Right atrium auricular region (tissue), 2 donors: ENCODE data around the gene RND3. TPM values are rescaled to one million over a fixed set of nuclear protein-coding genes. Genes with fewer than 3 reads are reported as not detected.

Experiments
- DNase-seq: peaks from one replicate; pipeline ENCODE4 v3.0.0-alpha.2; 2019; ENCODE audit warnings: low spot score
- H3K27ac ChIP-seq, 2 donors: fragments of 200-600 bp; sonication (generic); 1 replicate in 1 of 2; 2 replicates in 1 of 2; pipeline ENCODE4 v1.5.1; 2016 to 2019
- H3K27me3 ChIP-seq, 2 donors: fragments of 200-600 bp; sonication (generic); one replicate each; pipeline versions ENCODE4 v1.5.1 to v1.6.0; 2017 to 2019
- H3K36me3 ChIP-seq: fragments of 200-600 bp; sonication (generic); one replicate; pipeline ENCODE4 v1.5.1; 2016
- H3K4me1 ChIP-seq, 2 donors: fragments of 200-600 bp; sonication (generic); one replicate each; pipeline versions ENCODE4 v1.5.1 to v1.6.0; 2017 to 2019
- H3K4me3 ChIP-seq, 2 donors: fragments of 200-600 bp; sonication (generic); 1 replicate in 1 of 2; 2 replicates in 1 of 2; pipeline ENCODE4 v1.5.1; 2017 to 2019; ENCODE audit warnings: mild to moderate bottlenecking in 1 of 2, moderate library complexity in 1 of 2
- H3K9me3 ChIP-seq, 2 donors: fragments of 200-600 bp; sonication (generic); one replicate each; pipeline ENCODE4 v1.5.1; 2019
- CTCF ChIP-seq, 2 donors: fragments of 200-600 bp; sonication (generic); IDR thresholded peaks; one replicate each; pipeline ENCODE4 v1.5.1; 2019; ENCODE audit warnings: antibody characterized with exemption in 2 of 2
- total RNA-seq, 2 donors: library from RNA; depleted of rRNA; stranded (reverse); fragments of >200 nt; gene quantifications; one replicate each; pipeline ENCODE4 v1.1.0, GENCODE V29; 2016

Gene RND3
- total RNA-seq, 2 donors from 2014 or later: 9.6 to 25.4 TPM

DNA sequence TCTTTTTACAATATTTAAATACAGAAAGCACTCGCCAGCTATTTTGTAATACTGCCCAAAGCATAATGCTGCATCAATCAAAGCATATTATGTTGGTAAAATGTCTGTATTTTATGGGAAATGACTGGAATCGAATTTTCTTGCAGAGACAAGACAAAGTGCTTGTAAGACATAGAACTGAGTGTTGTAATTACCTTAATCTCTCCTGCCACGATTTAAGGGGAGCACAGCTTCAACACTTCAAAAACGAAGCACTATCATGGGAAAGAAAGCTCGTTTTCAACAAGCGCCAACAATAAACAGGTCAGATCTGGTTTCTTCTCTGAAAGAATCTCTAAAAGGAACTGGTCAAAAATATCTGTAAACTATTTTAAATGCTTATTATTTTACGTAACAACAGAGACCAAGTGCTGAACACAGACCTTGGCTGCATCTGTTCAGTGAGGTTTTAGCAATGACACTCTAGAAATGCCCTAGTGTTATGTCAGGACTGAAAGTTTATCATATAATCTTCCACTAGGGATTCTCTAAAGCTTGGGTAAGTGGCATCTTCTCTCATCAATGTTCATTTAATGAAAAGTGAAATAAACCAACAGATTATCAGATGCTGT, 19.0 kb downstream of the RND3 start:
- H3K36me3 ChIP-seq: peaks cover 26% of the 10 kb centered on the region
- H3K4me1 ChIP-seq: peaks cover 0 to 21% of the 10 kb centered on the region in 2 donors
- DNase-seq: no peak

DNA sequence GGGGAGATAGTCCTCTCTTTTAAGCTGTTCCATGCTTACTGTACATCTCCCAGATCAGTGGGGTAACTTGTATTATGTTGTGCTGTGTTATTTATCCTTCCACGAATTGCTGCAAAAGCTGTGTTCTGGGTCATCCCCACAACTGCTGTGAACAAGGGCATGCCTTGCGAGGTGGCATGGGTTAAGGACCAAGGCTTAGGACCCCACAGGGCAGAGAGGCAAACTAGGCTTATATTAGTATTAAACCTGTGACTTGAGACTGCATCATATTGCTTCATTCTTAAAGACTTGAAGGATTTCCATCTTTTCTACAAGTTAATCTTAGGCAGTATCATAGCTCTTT, 19.9 kb downstream of the RND3 start:
- Histone ChIP-seq H3K27ac (peak overlapping the region in 1 of 2 donors; percentile 59), H3K4me1 (peaks cover 0 to 13% of the 10 kb centered on the region in 2 donors), H3K36me3 (peaks cover 21% of the 10 kb centered on the region)

More for the DNA sequence above, 19.0 kb downstream of the RND3 start:
- Histone ChIP-seq H3K9me3 (no peaks in the 10 kb centered on the region), H3K27ac (no peak overlapping the region), H3K4me3 (no peak overlapping the region), H3K27me3 (no peaks in the 10 kb centered on the region)
- TF ChIP-seq CTCF (IDR thresholded peaks at IDR 0.05): no peak

DNA sequence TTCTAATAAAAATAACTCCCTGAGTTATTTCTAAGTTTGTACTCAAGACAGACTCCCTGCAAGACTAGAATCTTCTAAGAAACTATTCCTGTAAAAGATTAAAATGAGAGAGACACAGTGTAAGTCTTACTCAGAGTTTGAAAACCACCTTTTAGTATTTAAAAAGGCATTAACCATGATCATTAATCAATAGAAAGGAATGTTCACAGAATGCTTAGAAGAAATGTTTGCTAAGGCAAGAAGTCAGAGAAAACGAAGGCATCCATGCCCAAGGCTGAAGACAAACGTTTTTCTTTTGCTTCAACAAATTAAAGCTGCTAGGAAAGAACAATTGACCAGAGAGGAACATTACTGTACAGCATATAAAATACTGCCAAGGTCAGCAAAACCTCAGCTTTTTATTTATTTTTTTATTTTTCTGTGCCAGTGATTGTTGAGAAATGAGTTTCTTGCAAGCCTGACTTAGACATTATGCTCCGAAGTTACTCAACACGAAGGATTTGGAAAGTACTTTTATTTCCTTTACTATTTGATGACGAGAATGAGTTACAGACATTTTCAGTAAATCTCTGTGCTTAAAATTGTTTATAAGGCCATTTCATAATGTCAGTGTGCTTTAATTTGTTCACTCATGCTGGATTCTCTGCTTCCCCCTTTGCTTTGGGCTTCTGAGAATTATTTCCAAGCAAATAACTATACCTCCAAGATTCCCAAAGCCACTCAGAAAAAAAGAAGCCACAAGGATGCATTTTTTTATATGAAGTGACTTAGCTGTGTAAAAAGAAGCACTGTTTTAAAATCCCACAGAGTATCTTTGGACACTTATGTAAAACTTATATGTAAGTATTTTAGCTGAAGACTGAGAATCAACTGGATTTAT, 20.5 kb downstream of the RND3 start:
- H3K4me3 ChIP-seq: no peak overlapping the region
- H3K4me1 ChIP-seq: peaks cover 0 to 7% of the 10 kb centered on the region in 2 donors
- no peaks in the 10 kb centered on the region for H3K9me3 ChIP-seq
- TF ChIP-seq CTCF (IDR thresholded peaks at IDR 0.05): no peak
- H3K36me3 ChIP-seq: peaks cover 21% of the 10 kb centered on the region
- H3K27ac ChIP-seq: peak overlapping the region; percentile 15 to 59
- no peak for DNase-seq
- H3K27me3 ChIP-seq: no peaks in the 10 kb centered on the region

More for the DNA sequence above, 19.9 kb downstream of the RND3 start:
- Histone ChIP-seq H3K4me3 (no peak overlapping the region), H3K27me3 (no peaks in the 10 kb centered on the region), H3K9me3 (no peaks in the 10 kb centered on the region)
- no peak for TF ChIP-seq CTCF (IDR thresholded peaks at IDR 0.05)
- no peak for DNase-seq

DNA sequence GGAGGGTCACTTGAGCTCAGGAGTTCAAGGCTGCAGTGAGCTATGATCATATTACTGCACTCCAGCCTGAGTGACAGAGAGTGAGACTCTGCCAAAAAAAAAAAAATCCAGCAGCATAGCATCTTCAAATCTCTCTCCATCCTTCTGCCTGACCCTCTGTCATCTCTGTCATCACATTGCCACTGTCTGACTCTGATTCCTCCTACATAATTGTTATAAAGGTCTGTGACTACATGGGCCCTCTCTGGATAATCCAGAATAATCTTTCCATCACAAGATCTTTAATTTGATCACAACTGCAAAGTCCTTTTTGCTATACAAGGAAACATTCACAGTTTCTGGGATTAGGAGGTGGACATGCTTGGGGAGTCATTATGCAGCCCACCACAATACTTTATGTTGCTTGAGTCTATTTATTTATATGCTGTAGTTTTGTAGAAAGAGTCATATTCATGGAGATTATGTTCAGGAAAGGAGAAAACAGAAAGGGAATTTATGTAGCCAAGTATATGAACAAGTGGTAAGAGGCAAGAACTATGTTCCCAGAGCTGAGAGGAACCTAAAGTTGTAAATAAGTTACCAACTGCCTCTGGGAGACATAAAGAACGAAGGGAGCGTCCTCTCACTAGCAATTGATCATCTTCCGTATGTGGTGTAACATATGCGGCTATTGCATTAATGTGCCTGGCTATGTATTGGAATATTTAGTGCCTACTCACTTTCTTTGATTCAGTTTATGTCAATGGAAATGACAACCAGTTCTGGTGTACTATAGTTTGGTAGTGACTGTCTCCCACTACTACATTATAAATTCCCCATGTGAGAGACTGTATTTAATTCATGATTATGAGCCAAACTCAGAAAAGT, 21.5 kb downstream of the RND3 start:
- DNase-seq: no peak
- peak overlapping the region in 1 of 2 donors; percentile 32 for H3K27ac ChIP-seq
- H3K36me3 ChIP-seq: peaks cover 15% of the 10 kb centered on the region
- H3K9me3 ChIP-seq: no peaks in the 10 kb centered on the region
- no peak overlapping the region for H3K4me3 ChIP-seq
- H3K4me1 ChIP-seq: no peaks in the 10 kb centered on the region
- H3K27me3 ChIP-seq: no peaks in the 10 kb centered on the region
- TF ChIP-seq CTCF (IDR thresholded peaks at IDR 0.05): no peak

DNA sequence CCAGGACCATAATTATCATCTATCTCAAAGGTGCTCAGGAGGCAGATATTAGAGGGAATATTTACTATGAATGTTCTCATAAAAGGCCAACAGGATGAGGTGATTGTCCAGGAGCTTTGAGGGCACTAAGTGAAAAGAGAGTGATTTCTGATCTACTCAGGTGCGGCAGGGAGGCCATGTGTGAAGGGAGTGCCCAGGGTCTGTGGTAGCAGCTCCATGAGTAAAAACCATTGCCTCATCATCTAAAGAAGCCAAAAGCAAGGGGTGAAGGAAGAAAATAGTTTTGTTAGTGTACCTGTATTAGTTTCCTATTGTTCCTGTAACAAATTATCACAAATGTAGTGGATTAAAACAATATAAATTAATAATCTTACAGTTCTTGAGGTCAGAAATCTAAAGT, 22.5 kb downstream of the RND3 start:
- no peaks in the 10 kb centered on the region for H3K9me3 ChIP-seq
- no peak overlapping the region for H3K4me3 ChIP-seq
- H3K27me3 ChIP-seq: no peaks in the 10 kb centered on the region
- H3K27ac ChIP-seq: no peak overlapping the region
- no peak for DNase-seq
- peaks cover 5% of the 10 kb centered on the region for H3K36me3 ChIP-seq
- no peak for TF ChIP-seq CTCF (IDR thresholded peaks at IDR 0.05)
- no peaks in the 10 kb centered on the region for H3K4me1 ChIP-seq
